Keratinocyte (primary cell): ENCODE measurements around the gene PARD3. TPM values are rescaled to one million over a fixed set of nuclear protein-coding genes. Genes with fewer than 3 reads are reported as not detected.

Experiments
- DNase-seq: peaks from one replicate; pipeline ENCODE4 v3.0.0-alpha.2; 2011; ENCODE audit warnings: low read depth, missing footprints, low spot score
- FAIRE-seq: peaks from 2 replicates; lab custom pipeline; 2011; peaks lifted over from hg19 to GRCh38; lab: Jason Lieb, UNC
- H2AFZ ChIP-seq: 2 replicates; pipeline ENCODE4 v1.6.0; 2012; ENCODE audit warnings: low read length, control low read depth, inconsistent platforms; ENCODE audit not compliant: control insufficient read depth
- H3K27ac ChIP-seq: 2 replicates; pipeline ENCODE4 v1.5.1; 2011; ENCODE audit warnings: low read length; ENCODE audit not compliant: control insufficient read depth, insufficient read depth
- H3K27me3 ChIP-seq: 3 replicates; pipeline ENCODE4 v1.6.0; 2011; ENCODE audit warnings: low read length; ENCODE audit not compliant: control insufficient read depth, insufficient read depth; ENCODE audit errors: extremely low read depth
- H3K36me3 ChIP-seq, 2 experiments: 2 replicates in 1 of 2; 3 replicates in 1 of 2; pipeline ENCODE4 v1.5.1; 2011; ENCODE audit warnings: low read length in 2 of 2, mild to moderate bottlenecking in 1 of 2; ENCODE audit not compliant: control insufficient read depth in 2 of 2, insufficient read depth in 2 of 2; ENCODE audit errors: extremely low read depth in 1 of 2
- H3K4me1 ChIP-seq: 3 replicates; pipeline ENCODE4 v1.5.1; 2011; ENCODE audit warnings: low read length; ENCODE audit not compliant: control insufficient read depth, insufficient read depth; ENCODE audit errors: extremely low read depth
- H3K4me2 ChIP-seq: 3 replicates; pipeline ENCODE4 v1.6.0; 2011; ENCODE audit warnings: low read depth, low read length; ENCODE audit not compliant: control insufficient read depth, insufficient read depth; ENCODE audit errors: extremely low read depth
- H3K4me3 ChIP-seq, 3 experiments: fragments of 200-600 bp in 1 of 3; sonication (generic) in 1 of 3; 2 replicates in 2 of 3; 3 replicates in 1 of 3; pipeline ENCODE4 v1.5.1; 2011 to 2016; ENCODE audit warnings: low read length in 3 of 3, mild to moderate bottlenecking in 3 of 3, control low read depth in 2 of 3, inconsistent platforms in 1 of 3, low read depth in 1 of 3, mixed read lengths in 1 of 3, mixed run types in 1 of 3, moderate library complexity in 1 of 3; ENCODE audit not compliant: control insufficient read depth in 2 of 3, insufficient read depth in 2 of 3; ENCODE audit errors: extremely low read depth in 1 of 3
- H3K79me2 ChIP-seq: 2 replicates; pipeline ENCODE4 v1.6.0; 2012; ENCODE audit warnings: low read length; ENCODE audit not compliant: control insufficient read depth, insufficient read depth
- H3K9ac ChIP-seq: 3 replicates; pipeline ENCODE4 v1.6.0; 2011; ENCODE audit warnings: low read length; ENCODE audit not compliant: control insufficient read depth, insufficient read depth; ENCODE audit errors: extremely low read depth
- H3K9me1 ChIP-seq: 3 replicates; pipeline ENCODE4 v1.6.0; 2011; ENCODE audit warnings: low read length; ENCODE audit not compliant: control insufficient read depth, insufficient read depth; ENCODE audit errors: extremely low read depth
- H3K9me3 ChIP-seq: 2 replicates; pipeline ENCODE4 v1.5.1; 2012; ENCODE audit warnings: low read depth, low read length; ENCODE audit not compliant: control insufficient read depth
- H4K20me1 ChIP-seq: 3 replicates; pipeline ENCODE4 v1.6.0; 2011; ENCODE audit warnings: low read length; ENCODE audit not compliant: control insufficient read depth, insufficient read depth; ENCODE audit errors: extremely low read depth
- EZH2 ChIP-seq: IDR thresholded peaks from one replicate; pipeline ENCODE4 v1.6.1; 2012; ENCODE audit warnings: inconsistent platforms, mild to moderate bottlenecking, low read length, moderate library complexity
- dilution Hi-C: fragments of 300-500 bp; cut with MboI; formaldehyde crosslinking; loops from one replicate; pipeline ENCODE4 v1.7.0; 2020; ENCODE audit warnings: low sequenced_read_pairs; ENCODE audit not compliant: extremely low pct_ligation_motif_present
- polyA plus RNA-seq, 5 experiments: library from polyadenylated mRNA; depleted of rRNA in 3 of 5; stranded (reverse) in 3 of 5; stranded (forward) in 1 of 5; unstranded in 1 of 5; fragments of >200 nt; gene quantifications; 1 replicate in 1 of 5; 2 replicates in 3 of 5; 3 replicates in 1 of 5; pipeline versions ENCODE4 v1.2.1 to v1.2.3, GENCODE V29; 2011 to 2012; ENCODE audit warnings: missing spikeins in 2 of 5, low read depth in 1 of 5, low replicate concordance in 1 of 5
- TF ChIP-seq, protein P1 (sequence below), 3 experiments: IDR thresholded peaks in 1 of 3; conservative IDR thresholded peaks in 1 of 3; optimal IDR thresholded peaks in 1 of 3; 2 replicates in 2 of 3; 3 replicates in 1 of 3; pipeline versions ENCODE3 to v1.5.1; 2011; ENCODE audit warnings: low read length in 3 of 3, mild to moderate bottlenecking in 3 of 3, moderate library complexity in 2 of 3, control low read depth in 1 of 3, inconsistent platforms in 1 of 3; ENCODE audit not compliant: insufficient read depth in 2 of 3; ENCODE audit errors: extremely low read depth in 1 of 3

Gene PARD3
- polyA plus RNA-seq, 1 donor (not counting 4 experiments of a cell fraction or from before 2014, with no cell fraction given) = 46.4 TPM

DNA sequence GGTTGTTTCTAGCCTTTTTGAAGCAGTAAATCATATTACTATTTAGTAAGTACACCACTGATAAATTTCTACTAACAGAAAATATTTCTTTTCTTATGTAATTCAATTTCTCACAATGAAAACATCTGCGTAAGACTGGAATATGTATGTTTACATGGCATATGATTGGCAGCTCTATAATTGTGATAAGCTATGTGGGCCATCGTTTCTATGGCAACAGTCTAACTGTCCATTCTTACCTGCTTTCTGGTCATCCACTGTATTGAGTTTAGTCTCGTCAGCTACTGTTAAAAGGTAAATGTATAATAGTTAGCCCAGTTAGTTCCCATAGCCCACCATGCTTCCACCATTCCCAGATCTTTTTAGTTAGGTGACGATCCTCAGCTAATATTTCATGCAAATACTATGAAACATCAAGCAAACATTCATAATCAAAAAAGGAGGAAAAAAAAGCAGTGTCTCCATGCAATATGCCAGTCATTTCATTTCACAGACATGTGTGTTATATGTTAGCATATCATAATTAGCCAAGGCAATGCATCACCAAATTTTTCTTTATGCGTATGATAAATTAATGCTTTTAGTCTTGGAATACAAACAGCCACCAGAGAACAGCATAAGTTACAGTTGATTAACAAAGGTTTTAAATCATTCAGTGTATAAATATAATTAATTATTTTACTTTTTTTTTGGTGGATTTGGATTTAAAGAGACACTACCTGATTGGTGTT lies 479.0 kb downstream of the PARD3 start:
- Histone ChIP-seq H4K20me1 (no peaks in the 10 kb centered on the region), H3K36me3 (no peaks in the 10 kb centered on the region), H3K9me3 (no peaks in the 10 kb centered on the region), H2AFZ (no peak overlapping the region), H3K4me1 (no peaks in the 10 kb centered on the region), H3K9me1 (no peaks in the 10 kb centered on the region), H3K27ac (no peak overlapping the region), H3K4me2 (no peak overlapping the region), H3K79me2 (no peaks in the 10 kb centered on the region), H3K27me3 (no peaks in the 10 kb centered on the region), H3K4me3 (no peak overlapping the region), H3K9ac (no peak overlapping the region)
- TF ChIP-seq, protein P1, sequence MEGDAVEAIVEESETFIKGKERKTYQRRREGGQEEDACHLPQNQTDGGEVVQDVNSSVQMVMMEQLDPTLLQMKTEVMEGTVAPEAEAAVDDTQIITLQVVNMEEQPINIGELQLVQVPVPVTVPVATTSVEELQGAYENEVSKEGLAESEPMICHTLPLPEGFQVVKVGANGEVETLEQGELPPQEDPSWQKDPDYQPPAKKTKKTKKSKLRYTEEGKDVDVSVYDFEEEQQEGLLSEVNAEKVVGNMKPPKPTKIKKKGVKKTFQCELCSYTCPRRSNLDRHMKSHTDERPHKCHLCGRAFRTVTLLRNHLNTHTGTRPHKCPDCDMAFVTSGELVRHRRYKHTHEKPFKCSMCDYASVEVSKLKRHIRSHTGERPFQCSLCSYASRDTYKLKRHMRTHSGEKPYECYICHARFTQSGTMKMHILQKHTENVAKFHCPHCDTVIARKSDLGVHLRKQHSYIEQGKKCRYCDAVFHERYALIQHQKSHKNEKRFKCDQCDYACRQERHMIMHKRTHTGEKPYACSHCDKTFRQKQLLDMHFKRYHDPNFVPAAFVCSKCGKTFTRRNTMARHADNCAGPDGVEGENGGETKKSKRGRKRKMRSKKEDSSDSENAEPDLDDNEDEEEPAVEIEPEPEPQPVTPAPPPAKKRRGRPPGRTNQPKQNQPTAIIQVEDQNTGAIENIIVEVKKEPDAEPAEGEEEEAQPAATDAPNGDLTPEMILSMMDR (optimal IDR thresholded peaks at IDR 0.05 in 1 of 3, IDR thresholded peaks at IDR 0.05 in 1 of 3, conservative IDR thresholded peaks at IDR 0.05 in 1 of 3; ENCODE audit: extremely low read depth in 1 of 3, insufficient read depth in 2 of 3, low read length in 3 of 3) = no peak
- no peak for DNase-seq
- dilution Hi-C loops = no loop called here
- FAIRE-seq = no peak

DNA sequence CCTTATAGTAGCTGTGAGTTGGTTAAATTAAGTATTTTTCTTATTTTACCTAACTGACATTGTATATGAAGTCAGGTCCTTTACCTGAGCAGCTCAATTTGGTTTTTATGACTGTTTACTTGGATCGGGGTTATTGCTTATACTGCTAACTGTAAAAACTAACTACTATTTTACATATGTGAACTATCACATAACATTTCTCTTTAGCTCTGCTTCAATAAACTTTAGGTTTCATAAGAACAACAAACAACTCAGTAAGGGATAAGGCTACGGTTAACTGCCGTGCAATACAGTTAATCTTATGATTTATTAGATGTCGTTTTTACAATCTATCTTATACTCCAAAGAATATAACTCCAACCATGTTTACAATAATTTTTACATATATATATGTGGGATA lies 480.2 kb downstream of the PARD3 start:
- no peaks in the 10 kb centered on the region for H3K9me3 ChIP-seq
- TF ChIP-seq EZH2 = no peak
- TF ChIP-seq, protein P1 (optimal IDR thresholded peaks at IDR 0.05 in 1 of 3, IDR thresholded peaks at IDR 0.05 in 1 of 3, conservative IDR thresholded peaks at IDR 0.05 in 1 of 3; ENCODE audit: extremely low read depth in 1 of 3, insufficient read depth in 2 of 3, low read length in 3 of 3) = no peak
- H3K4me2 ChIP-seq = no peak overlapping the region
- DNase-seq (no peak), FAIRE-seq (no peak)
- no peaks in the 10 kb centered on the region for H3K27me3 ChIP-seq
- H3K79me2 ChIP-seq = no peaks in the 10 kb centered on the region
- no peak overlapping the region for H3K27ac ChIP-seq
- dilution Hi-C loops = no loop called here
- no peak overlapping the region for H3K4me3 ChIP-seq
- H3K36me3 ChIP-seq = no peaks in the 10 kb centered on the region
- H4K20me1 ChIP-seq = no peaks in the 10 kb centered on the region
- H3K9ac ChIP-seq = no peak overlapping the region
- no peaks in the 10 kb centered on the region for H3K4me1 ChIP-seq
- H2AFZ ChIP-seq = no peak overlapping the region
- no peaks in the 10 kb centered on the region for H3K9me1 ChIP-seq
